Astrocyte (in vitro differentiated cells and primary cell): ENCODE data around the gene DOK6.

Experiments
- EZH2 ChIP-seq: IDR thresholded peaks from 2 replicates; pipeline ENCODE4 v1.6.1; 2012; ENCODE audit warnings: mild to moderate bottlenecking, low read length, inconsistent platforms; ENCODE audit not compliant: insufficient read depth
- TF ChIP-seq, protein P1 (sequence below): IDR thresholded peaks from 2 replicates; pipeline ENCODE4 v1.5.1; 2011; ENCODE audit warnings: low read depth, mild to moderate bottlenecking, inconsistent platforms, low read length, moderate library complexity; ENCODE audit not compliant: insufficient read depth

DNA sequence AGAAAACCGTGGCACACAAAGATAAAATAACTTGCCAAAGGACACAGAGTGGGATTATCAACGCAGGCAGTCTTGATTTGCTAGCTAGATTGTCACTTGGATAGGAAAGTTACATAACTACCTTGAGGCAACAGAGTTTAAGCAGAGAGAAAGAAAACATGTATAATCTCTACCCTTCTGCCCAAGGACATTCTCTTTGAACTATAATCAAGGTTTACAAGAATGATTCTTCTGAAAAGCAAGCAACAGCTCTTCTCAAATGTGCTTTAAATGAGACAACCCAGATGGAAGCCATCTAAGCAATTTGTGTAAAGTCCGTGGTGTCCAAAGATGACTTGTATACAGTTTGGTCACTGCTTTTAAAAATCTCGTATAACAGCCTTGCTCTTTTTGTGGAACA, 369.6 kb downstream of the DOK6 start:
- TF ChIP-seq, protein P1, sequence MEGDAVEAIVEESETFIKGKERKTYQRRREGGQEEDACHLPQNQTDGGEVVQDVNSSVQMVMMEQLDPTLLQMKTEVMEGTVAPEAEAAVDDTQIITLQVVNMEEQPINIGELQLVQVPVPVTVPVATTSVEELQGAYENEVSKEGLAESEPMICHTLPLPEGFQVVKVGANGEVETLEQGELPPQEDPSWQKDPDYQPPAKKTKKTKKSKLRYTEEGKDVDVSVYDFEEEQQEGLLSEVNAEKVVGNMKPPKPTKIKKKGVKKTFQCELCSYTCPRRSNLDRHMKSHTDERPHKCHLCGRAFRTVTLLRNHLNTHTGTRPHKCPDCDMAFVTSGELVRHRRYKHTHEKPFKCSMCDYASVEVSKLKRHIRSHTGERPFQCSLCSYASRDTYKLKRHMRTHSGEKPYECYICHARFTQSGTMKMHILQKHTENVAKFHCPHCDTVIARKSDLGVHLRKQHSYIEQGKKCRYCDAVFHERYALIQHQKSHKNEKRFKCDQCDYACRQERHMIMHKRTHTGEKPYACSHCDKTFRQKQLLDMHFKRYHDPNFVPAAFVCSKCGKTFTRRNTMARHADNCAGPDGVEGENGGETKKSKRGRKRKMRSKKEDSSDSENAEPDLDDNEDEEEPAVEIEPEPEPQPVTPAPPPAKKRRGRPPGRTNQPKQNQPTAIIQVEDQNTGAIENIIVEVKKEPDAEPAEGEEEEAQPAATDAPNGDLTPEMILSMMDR: no peak
- no peak for TF ChIP-seq EZH2
